Measurements from ENCODE around the gene AK8. TPM values are rescaled to one million over a fixed set of nuclear protein-coding genes. Genes with fewer than 3 reads are reported as not detected.

AK8 gene
- total and polyA plus RNA-seq, 11 donors = 0.61 to 1.4 TPM; not detected in 9

- Histone ChIP-seq H3K4me3 (peak overlapping the region in 4 of 12 donors; percentile 75 to 100 (median 100)), H3K36me3 (peaks cover 0 to 8% (median 0%) of the 10 kb centered on the region in 9 donors), H3K27me3 (no peaks in the 10 kb centered on the region), H3K27ac (peak overlapping the region in 8 of 12 donors; percentile 6 to 86 (median 81)), H3K9me3 (no peaks in the 10 kb centered on the region), H3K4me1 (peaks cover 0 to 23% (median 5%) of the 10 kb centered on the region in 12 donors)
- intact Hi-C loops (cut with DNase I) = loop anchor here in 1 of 10 donors (5.0 kb wide), 1 partner anchor 207 kb away; the partner anchor contains the start of gene GTF3C4
- WGBS, 4 donors = 84 to 90% (median 86%) methylated on average over 6 of the region's 6 CpGs
- no peak for DNase-seq
- ATAC-seq = no peak
- TF ChIP-seq POLR2A (IDR thresholded peaks at IDR 0.05) = no peak
- TF ChIP-seq CTCF (IDR thresholded peaks at IDR 0.05) = no peak
These were observed 1.6 kb upstream of the AK8 start for GRCh38 chr9:132879457-132880323.

- Histone ChIP-seq H3K36me3 (peaks cover 0 to under 1% (median 0%) of the 10 kb centered on the region in 9 donors), H3K4me1 (peaks cover 0 to 23% (median 5%) of the 10 kb centered on the region in 12 donors), H3K9me3 (no peaks in the 10 kb centered on the region), H3K27ac (peak within 1 kb of the TSS; percentile 15 to 86 (median 80)), H3K4me3 (peak within 1 kb of the TSS; percentile 75 to 100 (median 95)), H3K27me3 (no peaks in the 10 kb centered on the region)
- TF ChIP-seq CTCF (IDR thresholded peaks at IDR 0.05) (no peak), POLR2A (IDR thresholded peaks at IDR 0.05) (no peak)
- intact Hi-C loops (cut with DNase I) = loop anchor here in 1 of 10 donors (5.0 kb wide), 1 partner anchor 207 kb away; the partner anchor contains the start of gene GTF3C4
- 11 to 35% (median 21%) methylated on average over 24 to 42 of the region's 42 CpGs for WGBS, 4 donors
- ATAC-seq (peak; percentile 65 to 87 (median 80)), DNase-seq (peak; percentile 65 to 80 (median 74))
These were observed 792 bp upstream of the AK8 start, which contains the start of gene SPACA9 for GRCh38 chr9:132878695-132879456. SPACA9 (plus strand) TSS chr9:132878898; CDS start chr9:132883948, 5,050 bp downstream.

GRCh38 chr9:132877458-132877823 is 643 bp downstream of the AK8 start:
- ATAC-seq = no peak
- no peaks in the 10 kb centered on the region for H3K9me3 ChIP-seq
- no peaks in the 10 kb centered on the region for H3K36me3 ChIP-seq
- TF ChIP-seq CTCF (IDR thresholded peaks at IDR 0.05) (no peak), POLR2A (IDR thresholded peaks at IDR 0.05) (no peak)
- intact Hi-C loops (cut with DNase I) = loop anchor here in 1 of 10 donors (5.0 kb wide), 1 partner anchor 205 kb away; the partner anchor contains the start of gene GTF3C4
- no peaks in the 10 kb centered on the region for H3K27me3 ChIP-seq
- peaks cover 0 to 23% (median 5%) of the 10 kb centered on the region in 12 donors for H3K4me1 ChIP-seq
- no peak for DNase-seq
- H3K4me3 ChIP-seq = peak overlapping the region; percentile 75 to 100 (median 95)
- peak overlapping the region in 1 of 12 donors; percentile 82 for H3K27ac ChIP-seq
- 44 to 59% (median 46%) methylated on average over 5 to 14 of the region's 14 CpGs for WGBS, 4 donors
